OCI-LY7 (cell line): ENCODE data around the gene PTGER2. TPM values are rescaled to one million over a fixed set of nuclear protein-coding genes. Genes with fewer than 3 reads are reported as not detected.

Source experiments
- BruUV-seq: library from RNA; stranded (reverse); fragments of 400-500 nt; replicated peaks from 2 replicates; lab custom pipeline; 2021; lab: Mats Ljungman, UMichigan
- CTCF ChIA-PET: fragments of 300-600 bp; sonication (Branson Sonifier 250); formaldehyde crosslinking; loops from one replicate; lab custom pipeline; 2022; ENCODE audit warnings: antibody characterized with exemption; ENCODE audit not compliant: unreplicated experiment; lab: Charles Lee
- POLR2A ChIA-PET: fragments of 300-600 bp; sonication (Branson Sonifier 250); formaldehyde crosslinking; loops from one replicate; lab custom pipeline; 2022; ENCODE audit warnings: antibody characterized with exemption; lab: Charles Lee
- DNase-seq: peaks from one replicate; pipeline ENCODE4 v3.0.0-alpha.2; 2015; ENCODE audit warnings: low spot score
- H2AFZ ChIP-seq: fragments of 200-600 bp; sonication (generic), shearing (Covaris generic); 2 replicates; pipeline ENCODE4 v1.6.1; 2014; ENCODE audit warnings: mild to moderate bottlenecking, antibody characterized with exemption, low read length, moderate library complexity
- H3K27ac ChIP-seq: fragments of 200-600 bp; sonication (generic); 2 replicates; pipeline ENCODE4 v1.5.1; 2014; ENCODE audit warnings: mixed run types, low read depth, mild to moderate bottlenecking, moderate library complexity, low read length, inconsistent platforms; ENCODE audit not compliant: poor library complexity, severe bottlenecking
- H3K36me3 ChIP-seq: fragments of 200-600 bp; sonication (generic); 2 replicates; pipeline ENCODE4 v1.6.1; 2014; ENCODE audit warnings: mild to moderate bottlenecking, antibody characterized with exemption, low read length, moderate library complexity, mixed read lengths; ENCODE audit not compliant: insufficient read depth
- H3K4me1 ChIP-seq: fragments of 200-600 bp; sonication (generic); 2 replicates; pipeline ENCODE4 v1.5.1; 2014; ENCODE audit warnings: mild to moderate bottlenecking, low read length; ENCODE audit not compliant: insufficient read depth, poor library complexity, severe bottlenecking
- H3K4me2 ChIP-seq: fragments of 200-600 bp; sonication (generic); 2 replicates; pipeline ENCODE4 v1.6.1; 2014; ENCODE audit warnings: mild to moderate bottlenecking, low read length
- H3K4me3 ChIP-seq: fragments of 200-600 bp; sonication (generic); 2 replicates; pipeline ENCODE4 v1.5.1; 2014; ENCODE audit warnings: mild to moderate bottlenecking, low read depth, low read length; ENCODE audit not compliant: poor library complexity, severe bottlenecking
- H3K79me2 ChIP-seq: fragments of 200-600 bp; sonication (generic); 2 replicates; pipeline ENCODE4 v1.6.1; 2016; ENCODE audit warnings: low read depth, mild to moderate bottlenecking, low read length, moderate library complexity, mixed read lengths; ENCODE audit not compliant: insufficient read depth
- H3K9me2 ChIP-seq: fragments of 200-600 bp; sonication (generic); 2 replicates; pipeline ENCODE4 v1.6.1; 2016; ENCODE audit warnings: mild to moderate bottlenecking, low read length, mixed read lengths; ENCODE audit not compliant: insufficient read depth
- H3K9me3 ChIP-seq: fragments of 200-600 bp; sonication (generic); 2 replicates; pipeline ENCODE4 v1.6.1; 2014; ENCODE audit warnings: mild to moderate bottlenecking, mixed run types, low read length, mixed read lengths
- H4K20me1 ChIP-seq: fragments of 200-600 bp; sonication (generic); 2 replicates; pipeline ENCODE4 v1.6.1; 2014; ENCODE audit warnings: mild to moderate bottlenecking, antibody characterized with exemption, low read length, moderate library complexity, mixed read lengths; ENCODE audit not compliant: insufficient read depth
- EZH2phosphoT487 ChIP-seq: fragments of 200-600 bp; sonication (generic); IDR thresholded peaks from 2 replicates; pipeline ENCODE4 v1.6.1; 2018; ENCODE audit warnings: low read depth, borderline replicate concordance, mild to moderate bottlenecking, mixed run types, antibody characterized with exemption, low read length, moderate library complexity, mixed read lengths
- intact Hi-C: fragments of 100-400 bp; cut with micrococcal nuclease; formaldehyde crosslinking; loops from one replicate; pipeline ENCODE4 v1.10.0; 2022; ENCODE audit not compliant: unreplicated experiment
- total RNA-seq, 2 experiments: library from RNA; depleted of rRNA in 1 of 2; stranded (reverse); fragments of >200 nt in 1 of 2; shearing (Covaris generic) in 1 of 2; gene quantifications; 2 replicates each; pipeline ENCODE4 v1.2.3, GENCODE V29; 2014 to 2022
- TF ChIP-seq, protein P1 (sequence below): fragments of 200-600 bp; sonication (generic); conservative IDR thresholded peaks from 2 replicates; pipeline ENCODE4 v1.5.1; 2014; ENCODE audit warnings: mild to moderate bottlenecking, antibody characterized with exemption, low read length, moderate library complexity, mixed read lengths

Gene PTGER2
- total RNA-seq, 2 experiments from 2014 or later, result not detected

DNA sequence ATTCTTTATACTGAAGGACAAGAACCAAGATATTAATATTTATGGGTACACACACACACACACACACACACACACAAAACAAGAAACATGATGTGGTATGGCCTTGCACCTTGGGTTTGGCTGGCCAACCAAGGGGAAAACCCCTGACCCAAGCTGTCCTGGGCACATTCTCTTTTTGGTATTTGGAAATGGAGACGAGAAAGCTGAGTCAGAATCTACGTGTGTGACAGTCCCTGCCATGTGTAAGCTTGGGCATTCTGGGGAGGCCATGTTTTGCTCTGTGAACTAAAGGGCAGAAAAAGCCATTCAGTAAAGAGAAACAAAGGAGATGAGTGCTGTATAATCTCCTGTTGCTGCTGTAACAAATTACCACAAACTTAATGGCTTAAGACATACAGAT, 35.6 kb downstream of the PTGER2 start:
- H2AFZ ChIP-seq, result no peak overlapping the region
- ChIA-PET POLR2A (interaction anchor here (0.5 to 1.3 kb wide), 3 partner anchors 12 to 855 kb away, joined by 3 to 4 read pairs (median 3); no protein-coding TSS in a partner anchor), CTCF (no interaction called here)
- H3K9me2 ChIP-seq, result no peaks in the 10 kb centered on the region
- no peak overlapping the region for H3K4me3 ChIP-seq
- no peak overlapping the region for H3K4me2 ChIP-seq
- BruUV-seq, result no TSS peak
- no peaks in the 10 kb centered on the region for H4K20me1 ChIP-seq
- no peak for DNase-seq
- no peaks in the 10 kb centered on the region for H3K9me3 ChIP-seq
- no peak overlapping the region for H3K27ac ChIP-seq
- intact Hi-C loops, result no loop called here
- no peaks in the 10 kb centered on the region for H3K36me3 ChIP-seq
- TF ChIP-seq, protein P1, sequence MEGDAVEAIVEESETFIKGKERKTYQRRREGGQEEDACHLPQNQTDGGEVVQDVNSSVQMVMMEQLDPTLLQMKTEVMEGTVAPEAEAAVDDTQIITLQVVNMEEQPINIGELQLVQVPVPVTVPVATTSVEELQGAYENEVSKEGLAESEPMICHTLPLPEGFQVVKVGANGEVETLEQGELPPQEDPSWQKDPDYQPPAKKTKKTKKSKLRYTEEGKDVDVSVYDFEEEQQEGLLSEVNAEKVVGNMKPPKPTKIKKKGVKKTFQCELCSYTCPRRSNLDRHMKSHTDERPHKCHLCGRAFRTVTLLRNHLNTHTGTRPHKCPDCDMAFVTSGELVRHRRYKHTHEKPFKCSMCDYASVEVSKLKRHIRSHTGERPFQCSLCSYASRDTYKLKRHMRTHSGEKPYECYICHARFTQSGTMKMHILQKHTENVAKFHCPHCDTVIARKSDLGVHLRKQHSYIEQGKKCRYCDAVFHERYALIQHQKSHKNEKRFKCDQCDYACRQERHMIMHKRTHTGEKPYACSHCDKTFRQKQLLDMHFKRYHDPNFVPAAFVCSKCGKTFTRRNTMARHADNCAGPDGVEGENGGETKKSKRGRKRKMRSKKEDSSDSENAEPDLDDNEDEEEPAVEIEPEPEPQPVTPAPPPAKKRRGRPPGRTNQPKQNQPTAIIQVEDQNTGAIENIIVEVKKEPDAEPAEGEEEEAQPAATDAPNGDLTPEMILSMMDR, result no peak
- no peak for TF ChIP-seq EZH2phosphoT487
- H3K79me2 ChIP-seq, result no peaks in the 10 kb centered on the region
- H3K4me1 ChIP-seq, result no peaks in the 10 kb centered on the region

DNA sequence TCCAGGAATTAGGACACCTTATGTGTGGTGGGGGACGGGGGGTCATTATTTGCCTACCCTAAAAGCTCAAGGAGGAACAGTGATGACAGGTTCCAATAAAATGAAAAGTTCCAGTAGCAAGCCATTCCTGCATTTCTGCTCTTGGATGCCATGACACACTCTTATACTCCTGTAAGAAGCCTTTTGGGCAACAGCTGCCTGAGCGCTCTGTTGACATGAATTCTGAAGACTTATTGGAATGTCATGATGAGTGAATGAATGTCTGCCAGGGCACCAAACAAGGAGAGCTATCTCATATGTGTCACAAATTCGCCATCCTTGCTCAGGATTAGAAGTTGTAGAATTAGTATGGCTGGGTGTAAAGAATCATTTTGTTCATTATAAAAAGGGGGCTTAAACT, 36.3 kb downstream of the PTGER2 start:
- Histone ChIP-seq H3K36me3 (no peaks in the 10 kb centered on the region), H3K9me2 (no peaks in the 10 kb centered on the region), H3K9me3 (no peaks in the 10 kb centered on the region), H2AFZ (no peak overlapping the region), H3K79me2 (no peaks in the 10 kb centered on the region), H3K27ac (no peak overlapping the region), H4K20me1 (no peaks in the 10 kb centered on the region), H3K4me3 (no peak overlapping the region), H3K4me2 (no peak overlapping the region), H3K4me1 (no peaks in the 10 kb centered on the region)
- TF ChIP-seq, protein P1, result no peak
- TF ChIP-seq EZH2phosphoT487, result no peak
- POLR2A ChIA-PET, result interaction anchor here (0.6 to 1.3 kb wide), 2 partner anchors 15 to 16 kb away, joined by 4 read pairs; no protein-coding TSS in a partner anchor
- no peak for DNase-seq
- intact Hi-C loops, result no loop called here
- BruUV-seq, result no TSS peak
- CTCF ChIA-PET, result no interaction called here

DNA sequence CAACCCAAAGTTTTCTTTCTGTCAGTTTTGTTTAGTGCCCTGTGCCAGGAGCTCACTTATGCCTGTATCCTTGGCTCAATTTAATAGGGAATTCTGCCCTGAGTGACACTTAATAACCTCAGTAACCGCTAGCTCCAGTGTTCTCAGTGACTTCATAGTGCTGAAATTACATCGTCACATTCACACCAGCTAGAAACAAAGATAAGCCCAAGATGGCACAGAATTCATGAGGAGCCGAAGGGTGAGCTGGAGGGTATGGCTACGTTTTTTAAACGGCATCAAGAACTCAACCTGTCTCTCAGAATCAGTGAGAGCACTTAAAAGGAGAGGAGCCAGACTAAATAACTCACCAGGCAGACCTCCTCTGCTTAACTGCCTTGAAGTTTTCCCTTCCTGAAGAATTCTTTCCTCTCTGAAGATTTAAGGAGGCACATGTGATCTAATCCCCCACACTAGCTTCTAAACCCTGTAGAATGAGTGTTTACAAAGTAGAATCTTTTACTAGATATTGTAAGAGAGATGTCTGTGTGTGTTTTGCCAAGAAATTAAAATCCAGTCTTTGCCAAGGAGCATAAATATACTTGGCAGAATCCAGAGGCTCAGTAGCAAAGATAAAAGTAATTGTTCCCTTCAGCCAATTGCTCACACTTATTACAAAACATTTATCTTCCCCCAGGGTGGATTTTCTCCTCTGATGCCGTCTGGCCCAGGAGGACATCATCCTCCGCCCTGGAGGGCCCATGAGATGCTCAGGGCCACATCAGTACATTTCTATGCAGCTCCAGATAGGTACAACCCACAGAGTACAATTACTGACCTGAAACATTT, 37.3 kb downstream of the PTGER2 start:
- Histone ChIP-seq H3K4me2 (no peak overlapping the region), H2AFZ (no peak overlapping the region), H3K9me2 (no peaks in the 10 kb centered on the region), H3K4me3 (no peak overlapping the region), H3K79me2 (no peaks in the 10 kb centered on the region), H3K36me3 (no peaks in the 10 kb centered on the region), H3K27ac (no peak overlapping the region), H3K4me1 (no peaks in the 10 kb centered on the region), H3K9me3 (no peaks in the 10 kb centered on the region), H4K20me1 (no peaks in the 10 kb centered on the region)
- TF ChIP-seq, protein P1, result no peak
- TF ChIP-seq EZH2phosphoT487, result no peak
- no peak for DNase-seq
- BruUV-seq, result no TSS peak
- POLR2A ChIA-PET, result interaction anchor here (0.6 to 0.7 kb wide), 2 partner anchors 14 to 341 kb away, joined by 3 to 4 read pairs; no protein-coding TSS in a partner anchor
- intact Hi-C loops, result no loop called here
- CTCF ChIA-PET, result no interaction called here
